Thoracic aorta (tissue), 2 donors: ENCODE data around the gene ATP23. TPM values are rescaled to one million over a fixed set of nuclear protein-coding genes. Genes with fewer than 3 reads are reported as not detected.

Source experiments
- ATAC-seq: fragments of 150-250 bp; one replicate; pipeline ENCODE4 v1.8.0; 2017; ENCODE audit warnings: low read depth; ENCODE audit not compliant: insufficient number of reproducible peaks, low FRiP score
- DNase-seq: peaks from one replicate; pipeline ENCODE4 v3.0.0-alpha.2; 2020; ENCODE audit warnings: low spot score
- H3K27ac ChIP-seq, 2 donors: fragments of 200-600 bp; sonication (generic); 1 replicate in 1 of 2; 2 replicates in 1 of 2; pipeline ENCODE4 v1.5.1; 2016; ENCODE audit warnings: mild to moderate bottlenecking in 2 of 2, moderate library complexity in 2 of 2
- H3K27me3 ChIP-seq: fragments of 200-600 bp; sonication (generic); replicated peaks from 2 replicates; pipeline ENCODE4 v1.6.0; 2016; ENCODE audit warnings: mild to moderate bottlenecking; ENCODE audit not compliant: insufficient read depth
- H3K36me3 ChIP-seq: fragments of 200-600 bp; sonication (generic); one replicate; pipeline ENCODE4 v1.5.1; 2016
- H3K4me1 ChIP-seq, 2 donors: fragments of 200-600 bp; sonication (generic); 1 replicate in 1 of 2; 2 replicates in 1 of 2; pipeline versions ENCODE4 v1.5.1 to v1.6.0; 2016; ENCODE audit warnings: low read depth in 2 of 2, mild to moderate bottlenecking in 1 of 2; ENCODE audit not compliant: control insufficient read depth in 1 of 2
- H3K4me3 ChIP-seq: fragments of 200-600 bp; sonication (generic); 2 replicates; pipeline ENCODE4 v1.5.1; 2016; ENCODE audit warnings: mild to moderate bottlenecking
- H3K9me3 ChIP-seq: fragments of 200-600 bp; sonication (generic); 2 replicates; pipeline ENCODE4 v1.5.1; 2016
- total RNA-seq, 2 donors: library from RNA; depleted of rRNA; stranded (reverse); fragments of >200 nt; gene quantifications; one replicate each; pipeline versions ENCODE4 v1.1.0 to v1.2.3, GENCODE V29; 2016
- TF ChIP-seq, protein P1 (sequence below): fragments of 200-600 bp; sonication (generic); IDR thresholded peaks from one replicate; pipeline ENCODE4 v1.5.1; 2019; ENCODE audit warnings: antibody characterized with exemption

Gene ATP23
- total RNA-seq, 2 donors from 2014 or later = 4.4 to 7.4 TPM

DNA sequence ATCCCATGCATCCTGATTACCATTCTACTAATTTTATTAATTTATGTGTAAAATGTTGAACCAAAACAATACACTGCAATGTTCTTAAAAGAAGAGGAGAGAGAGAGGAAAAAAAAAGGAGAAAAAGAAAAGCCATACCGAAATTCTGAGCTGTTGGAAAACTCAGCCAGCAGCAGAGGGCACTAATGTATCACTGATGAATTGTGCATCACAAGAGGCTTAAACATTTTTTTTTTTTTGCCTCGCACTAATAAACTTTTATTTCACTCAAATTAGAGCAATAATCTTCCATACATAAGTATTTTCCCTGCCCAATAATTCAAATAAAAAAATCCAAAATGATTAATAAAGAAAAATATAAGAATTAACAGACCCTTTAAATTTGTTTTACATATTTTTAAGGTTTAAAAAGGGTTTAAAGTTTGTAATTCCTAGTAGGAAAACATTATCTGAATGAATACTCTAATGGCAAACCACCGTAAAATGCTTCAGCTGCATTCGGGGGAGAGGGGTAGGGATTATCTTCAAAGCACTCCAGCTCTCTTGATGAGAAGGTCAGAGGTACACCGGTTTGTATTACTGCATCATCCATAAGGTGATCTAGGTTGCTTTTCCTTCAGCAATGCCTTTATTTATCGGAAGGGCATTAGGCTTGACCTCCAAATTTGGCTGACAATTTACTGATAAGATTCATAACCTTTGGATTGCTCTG is 41.9 kb downstream of the ATP23 start:
- Histone ChIP-seq H3K4me1 (no peaks in the 10 kb centered on the region), H3K9me3 (no peaks in the 10 kb centered on the region), H3K36me3 (no peaks in the 10 kb centered on the region), H3K27me3 (no peaks in the 10 kb centered on the region), H3K27ac (no peak overlapping the region), H3K4me3 (no peak overlapping the region)
- TF ChIP-seq, protein P1, sequence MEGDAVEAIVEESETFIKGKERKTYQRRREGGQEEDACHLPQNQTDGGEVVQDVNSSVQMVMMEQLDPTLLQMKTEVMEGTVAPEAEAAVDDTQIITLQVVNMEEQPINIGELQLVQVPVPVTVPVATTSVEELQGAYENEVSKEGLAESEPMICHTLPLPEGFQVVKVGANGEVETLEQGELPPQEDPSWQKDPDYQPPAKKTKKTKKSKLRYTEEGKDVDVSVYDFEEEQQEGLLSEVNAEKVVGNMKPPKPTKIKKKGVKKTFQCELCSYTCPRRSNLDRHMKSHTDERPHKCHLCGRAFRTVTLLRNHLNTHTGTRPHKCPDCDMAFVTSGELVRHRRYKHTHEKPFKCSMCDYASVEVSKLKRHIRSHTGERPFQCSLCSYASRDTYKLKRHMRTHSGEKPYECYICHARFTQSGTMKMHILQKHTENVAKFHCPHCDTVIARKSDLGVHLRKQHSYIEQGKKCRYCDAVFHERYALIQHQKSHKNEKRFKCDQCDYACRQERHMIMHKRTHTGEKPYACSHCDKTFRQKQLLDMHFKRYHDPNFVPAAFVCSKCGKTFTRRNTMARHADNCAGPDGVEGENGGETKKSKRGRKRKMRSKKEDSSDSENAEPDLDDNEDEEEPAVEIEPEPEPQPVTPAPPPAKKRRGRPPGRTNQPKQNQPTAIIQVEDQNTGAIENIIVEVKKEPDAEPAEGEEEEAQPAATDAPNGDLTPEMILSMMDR = no peak
- ATAC-seq = no peak
- DNase-seq = no peak

DNA sequence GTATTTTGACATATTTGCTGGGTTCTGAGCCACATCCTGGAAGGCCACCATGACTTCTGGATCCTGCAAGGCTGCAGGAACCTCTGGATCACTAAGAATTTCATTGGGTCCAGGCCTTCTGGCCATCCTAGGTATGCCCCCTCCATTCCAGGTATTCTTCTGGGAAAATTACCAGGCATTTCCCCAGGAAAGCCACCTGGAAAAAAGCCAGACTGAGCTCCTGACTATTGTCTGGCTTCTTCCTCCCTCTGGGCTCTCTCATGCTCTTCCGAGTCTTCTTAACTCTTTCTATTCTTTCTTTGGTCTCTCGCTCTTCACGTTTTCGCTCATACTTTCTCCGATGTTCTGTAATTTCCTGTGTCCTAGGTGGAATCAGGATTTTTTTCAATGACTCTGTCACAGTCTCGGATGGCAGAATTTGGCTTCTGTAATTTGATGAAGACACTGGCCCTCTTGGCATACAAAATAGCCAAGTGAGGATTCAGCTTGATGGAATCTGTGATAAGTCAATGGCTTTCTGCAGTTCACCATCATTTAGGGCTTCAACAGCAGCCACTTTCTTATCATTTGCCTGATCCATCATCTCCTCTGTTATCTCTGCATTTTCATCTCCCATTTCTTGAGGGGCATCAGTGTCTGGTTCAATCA is 42.6 kb downstream of the ATP23 start:
- DNase-seq (no peak), ATAC-seq (no peak)
- Histone ChIP-seq H3K27ac (no peak overlapping the region), H3K4me1 (no peaks in the 10 kb centered on the region), H3K9me3 (no peaks in the 10 kb centered on the region), H3K36me3 (no peaks in the 10 kb centered on the region), H3K4me3 (no peak overlapping the region), H3K27me3 (no peaks in the 10 kb centered on the region)
- TF ChIP-seq, protein P1 = no peak

DNA sequence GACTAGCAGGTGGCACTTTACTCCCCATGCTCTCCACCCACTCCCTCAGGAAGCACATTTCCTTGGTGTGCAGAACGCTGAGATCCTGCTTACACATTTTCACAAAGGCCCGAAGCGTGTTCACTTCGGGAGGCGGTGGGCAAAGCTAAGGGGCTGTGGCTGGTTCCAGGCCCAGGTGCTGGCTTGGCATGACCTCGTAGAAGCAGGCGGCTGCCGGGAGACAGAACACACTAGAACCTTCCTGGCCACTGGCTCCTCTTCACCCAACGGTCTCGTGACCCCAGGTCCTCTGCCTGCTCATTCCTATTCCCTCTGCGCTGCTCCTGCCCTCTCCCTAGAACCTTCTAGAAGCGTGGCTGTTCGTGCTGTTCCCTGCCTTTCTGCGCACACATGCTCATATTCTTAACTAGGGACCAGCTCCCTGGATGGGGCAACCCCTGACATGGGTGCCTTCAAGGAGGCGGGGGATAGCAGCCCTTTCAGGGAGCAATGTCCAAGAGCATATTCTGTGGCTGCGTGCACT is 43.3 kb downstream of the ATP23 start:
- Histone ChIP-seq H3K9me3 (no peaks in the 10 kb centered on the region), H3K27ac (no peak overlapping the region), H3K27me3 (no peaks in the 10 kb centered on the region), H3K4me3 (no peak overlapping the region), H3K4me1 (no peaks in the 10 kb centered on the region), H3K36me3 (no peaks in the 10 kb centered on the region)
- DNase-seq = no peak
- no peak for ATAC-seq
- TF ChIP-seq, protein P1 = no peak

DNA sequence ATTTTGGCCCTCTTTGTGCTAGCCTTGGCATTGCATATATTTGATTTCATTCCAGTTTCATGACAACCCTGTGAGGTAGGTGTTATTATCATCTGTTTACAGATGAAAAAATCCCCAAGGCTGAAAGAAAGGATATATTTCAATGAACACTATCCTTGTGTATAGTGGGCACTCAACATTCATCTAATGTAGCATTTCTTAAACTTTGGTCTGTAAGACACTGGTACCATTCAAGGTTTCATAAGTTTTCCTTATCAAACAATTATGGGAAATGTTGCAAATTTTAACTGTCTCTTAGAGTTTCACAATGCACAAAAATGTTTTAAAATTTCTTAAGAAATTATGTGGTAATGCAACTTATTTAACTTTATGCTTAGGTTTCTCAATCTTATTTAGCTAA is 44.3 kb downstream of the ATP23 start:
- TF ChIP-seq, protein P1 = no peak

DNA sequence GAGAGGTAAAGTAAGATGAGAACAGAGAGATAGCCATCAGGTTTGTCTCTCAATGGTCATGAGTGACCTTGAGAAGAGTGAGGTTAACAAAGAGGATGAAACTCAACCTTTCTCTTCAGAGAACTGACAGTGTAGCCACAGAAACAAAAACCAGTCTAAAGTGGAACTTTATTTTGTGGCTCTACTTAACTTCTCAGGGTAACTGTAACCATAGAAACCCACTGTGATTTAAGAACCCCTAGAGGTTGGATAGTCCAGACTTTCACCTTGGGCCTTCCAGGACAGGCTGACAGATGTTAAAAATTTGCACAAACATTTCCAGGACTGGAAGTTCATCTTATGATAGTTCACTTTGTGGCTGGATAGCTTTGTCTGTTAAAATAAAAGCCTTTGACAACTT is 48.5 kb downstream of the ATP23 start:
- TF ChIP-seq, protein P1 = no peak

More for the DNA sequence above, 44.3 kb downstream of the ATP23 start:
- Histone ChIP-seq H3K9me3 (no peaks in the 10 kb centered on the region), H3K4me3 (no peak overlapping the region), H3K27me3 (no peaks in the 10 kb centered on the region), H3K36me3 (no peaks in the 10 kb centered on the region), H3K27ac (no peak overlapping the region), H3K4me1 (no peaks in the 10 kb centered on the region)
- DNase-seq (no peak), ATAC-seq (no peak)

More for the DNA sequence above, 48.5 kb downstream of the ATP23 start:
- ATAC-seq (no peak), DNase-seq (no peak)
- H3K27ac ChIP-seq = no peak overlapping the region
- H3K9me3 ChIP-seq = no peaks in the 10 kb centered on the region
- H3K4me1 ChIP-seq = no peaks in the 10 kb centered on the region
- no peaks in the 10 kb centered on the region for H3K27me3 ChIP-seq
- no peaks in the 10 kb centered on the region for H3K36me3 ChIP-seq
- H3K4me3 ChIP-seq = no peak overlapping the region
